HS-27A (cell line): Measurements from ENCODE around the gene NR3C2.
"Not testable (repeated sequence)": the region's sequence is repeated elsewhere in the genome, so short reads cannot be mapped to it uniquely, and the experiment has no call there.

Experiments used
- DNase-seq: peaks from one replicate; pipeline ENCODE4 v3.0.0-alpha.2; 2012; ENCODE audit warnings: low read depth, missing footprints

NR3C2 gene

GRCh38 chr4:148216866-148217814, 225.1 kb downstream of the NR3C2 start:
- no peak for DNase-seq

GRCh38 chr4:148216321-148216720, 225.9 kb downstream of the NR3C2 start:
- DNase-seq = no peak

- DNase-seq = no peak
Measured at GRCh38 chr4:148215202-148215601, 227.0 kb downstream of the NR3C2 start.

- DNase-seq = no peak
Measured at GRCh38 chr4:148214529-148215166, 227.6 kb downstream of the NR3C2 start.

GRCh38 chr4:148211533-148211932, 230.7 kb downstream of the NR3C2 start:
- DNase-seq = no peak

GRCh38 chr4:148210661-148211060, 231.6 kb downstream of the NR3C2 start:
- DNase-seq = no peak

- DNase-seq = no peak
Measured at GRCh38 chr4:148207068-148207467, 235.1 kb downstream of the NR3C2 start.

GRCh38 chr4:148205476-148205875, 236.7 kb downstream of the NR3C2 start:
- no peak for DNase-seq

- no peak for DNase-seq
Measured at GRCh38 chr4:148204892-148205291, 237.3 kb downstream of the NR3C2 start.

- no peak for DNase-seq
Measured at GRCh38 chr4:148204171-148204570, 238.0 kb downstream of the NR3C2 start.

GRCh38 chr4:148203056-148203898, 238.9 kb downstream of the NR3C2 start:
- no peak for DNase-seq

- no peak for DNase-seq
Measured at GRCh38 chr4:148200960-148201359, 241.3 kb downstream of the NR3C2 start.

- no peak for DNase-seq
Measured at GRCh38 chr4:148196164-148196563, 246.1 kb downstream of the NR3C2 start.

- DNase-seq = no peak
Measured at GRCh38 chr4:148192526-148192925, 249.7 kb downstream of the NR3C2 start.

- DNase-seq = not testable (repeated sequence)
Measured at GRCh38 chr4:148187454-148188222, 254.6 kb downstream of the NR3C2 start.

GRCh38 chr4:148184922-148185321, 257.3 kb downstream of the NR3C2 start:
- DNase-seq = no peak

- DNase-seq = no peak
Measured at GRCh38 chr4:148182230-148182911, 259.8 kb downstream of the NR3C2 start.

GRCh38 chr4:148173397-148174017, 268.7 kb downstream of the NR3C2 start:
- DNase-seq = no peak

- no peak for DNase-seq
Measured at GRCh38 chr4:148171596-148171995, 270.6 kb downstream of the NR3C2 start.
